H9 (cell line): ENCODE data around the gene SLC9A7. TPM values are rescaled to one million over a fixed set of nuclear protein-coding genes. Genes with fewer than 3 reads are reported as not detected.

Experiments
- DNase-seq: peaks from one replicate; pipeline ENCODE4 v3.0.0-alpha.2; 2017
- H2AFZ ChIP-seq: one replicate; pipeline ENCODE4 v1.6.1; 2013; ENCODE audit warnings: mild to moderate bottlenecking, low read length, control low read depth, moderate library complexity
- H2AK5ac ChIP-seq: 2 replicates; pipeline ENCODE4 v1.6.1; 2013; ENCODE audit warnings: low read length, control low read depth, mixed read lengths; ENCODE audit not compliant: insufficient read length
- H2BK120ac ChIP-seq: one replicate; pipeline ENCODE4 v1.6.1; 2013; ENCODE audit warnings: low read depth, mild to moderate bottlenecking, low read length, control low read depth, inconsistent platforms; ENCODE audit not compliant: poor library complexity, severe bottlenecking
- H2BK12ac ChIP-seq: 2 replicates; pipeline ENCODE4 v1.6.1; 2013; ENCODE audit warnings: low read length, control low read depth, mixed read lengths, low read depth; ENCODE audit not compliant: insufficient read length
- H2BK15ac ChIP-seq: 2 replicates; pipeline ENCODE4 v1.6.1; 2013; ENCODE audit warnings: low read depth, low read length, control low read depth
- H2BK20ac ChIP-seq: one replicate; pipeline ENCODE4 v1.6.1; 2013; ENCODE audit warnings: low read depth, mild to moderate bottlenecking, low read length, control low read depth, inconsistent platforms; ENCODE audit not compliant: poor library complexity, severe bottlenecking
- H2BK5ac ChIP-seq: 2 replicates; pipeline ENCODE4 v1.6.1; 2013; ENCODE audit warnings: low read length, control low read depth, mixed read lengths; ENCODE audit not compliant: insufficient read length
- H3K14ac ChIP-seq: 2 replicates; pipeline ENCODE4 v1.6.1; 2013; ENCODE audit warnings: low read length, control low read depth; ENCODE audit not compliant: insufficient read depth
- H3K18ac ChIP-seq: 2 replicates; pipeline ENCODE4 v1.6.1; 2013; ENCODE audit warnings: low read depth, mild to moderate bottlenecking, mixed read lengths, low read length, control low read depth; ENCODE audit not compliant: insufficient read length
- H3K23ac ChIP-seq: 2 replicates; pipeline ENCODE4 v1.6.1; 2013; ENCODE audit warnings: low read length, control low read depth, mixed read lengths, low read depth; ENCODE audit not compliant: insufficient read length
- H3K23me2 ChIP-seq: 2 replicates; pipeline ENCODE4 v1.6.1; 2013; ENCODE audit warnings: low read depth, mild to moderate bottlenecking, mixed read lengths, low read length, control low read depth; ENCODE audit not compliant: insufficient read length, poor library complexity, severe bottlenecking
- H3K27ac ChIP-seq: 2 replicates; pipeline ENCODE4 v1.5.1; 2013; ENCODE audit warnings: low read length, control low read depth, mixed read lengths, low read depth; ENCODE audit not compliant: insufficient read length
- H3K27me3 ChIP-seq: 2 replicates; pipeline ENCODE4 v1.6.1; 2013; ENCODE audit warnings: low read length, control low read depth, inconsistent platforms; ENCODE audit not compliant: insufficient read depth
- H3K4ac ChIP-seq: 2 replicates; pipeline ENCODE4 v1.6.1; 2013; ENCODE audit warnings: low read depth, mild to moderate bottlenecking, control low read depth, inconsistent platforms, low read length, moderate library complexity
- H3K4me1 ChIP-seq: 2 replicates; pipeline ENCODE4 v1.6.1; 2013; ENCODE audit warnings: low read length, control low read depth, inconsistent platforms; ENCODE audit not compliant: insufficient read depth
- H3K4me2 ChIP-seq: 2 replicates; pipeline ENCODE4 v1.6.1; 2013; ENCODE audit warnings: low read length, control low read depth, mixed read lengths; ENCODE audit not compliant: insufficient read length, insufficient read depth
- H3K56ac ChIP-seq: 2 replicates; pipeline ENCODE4 v1.6.1; 2013; ENCODE audit warnings: low read depth, mild to moderate bottlenecking, mixed read lengths, low read length, control low read depth; ENCODE audit not compliant: insufficient read length
- H3K79me1 ChIP-seq: 2 replicates; pipeline ENCODE4 v1.6.1; 2013; ENCODE audit warnings: low read depth, mild to moderate bottlenecking, moderate library complexity, low read length, control low read depth, inconsistent platforms; ENCODE audit not compliant: insufficient read depth, poor library complexity, severe bottlenecking
- H3K79me2 ChIP-seq: 2 replicates; pipeline ENCODE4 v1.6.1; 2013; ENCODE audit warnings: low read length, control low read depth, inconsistent platforms; ENCODE audit not compliant: insufficient read depth
- H3K9ac ChIP-seq: 2 replicates; pipeline ENCODE4 v1.6.1; 2013; ENCODE audit warnings: low read length, control low read depth, mixed read lengths; ENCODE audit not compliant: insufficient read length; ENCODE audit errors: extremely low read depth
- H3K9me3 ChIP-seq: one replicate; pipeline ENCODE4 v1.6.1; 2013; ENCODE audit warnings: low read depth, low read length, inconsistent platforms; ENCODE audit not compliant: control insufficient read depth
- H3T11ph ChIP-seq: one replicate; pipeline ENCODE4 v1.6.1; 2013; ENCODE audit warnings: mild to moderate bottlenecking, low read length, control low read depth, inconsistent platforms
- H4K20me1 ChIP-seq: one replicate; pipeline ENCODE4 v1.6.1; 2013; ENCODE audit not compliant: control insufficient read depth, insufficient read length, insufficient read depth
- H4K5ac ChIP-seq: 2 replicates; pipeline ENCODE4 v1.6.1; 2013; ENCODE audit warnings: low read depth, mild to moderate bottlenecking, mixed read lengths, low read length, control low read depth; ENCODE audit not compliant: insufficient read length
- H4K8ac ChIP-seq: replicated peaks from 2 replicates; pipeline ENCODE4 v1.6.1; 2013; ENCODE audit warnings: low read length, control low read depth, mixed read lengths, low read depth; ENCODE audit not compliant: insufficient read length
- H4K91ac ChIP-seq: 2 replicates; pipeline ENCODE4 v1.6.1; 2013; ENCODE audit warnings: low read depth, mild to moderate bottlenecking, moderate library complexity, mixed read lengths, low read length, control low read depth; ENCODE audit not compliant: insufficient read length
- H3K27ac Mint-ChIP-seq, 3 experiments: 2 replicates in 2 of 3; 3 replicates in 1 of 3; pipeline ENCODE4 v1.8.0; 2020 to 2021; ENCODE audit warnings: mixed read lengths in 3 of 3, mild to moderate bottlenecking in 1 of 3, moderate library complexity in 1 of 3
- H3K27me3 Mint-ChIP-seq: 2 replicates; pipeline ENCODE4 v1.8.0; 2021; ENCODE audit warnings: low read depth, mild to moderate bottlenecking, moderate library complexity, mixed read lengths
- H3K36me3 Mint-ChIP-seq, 3 experiments: 2 replicates in 2 of 3; 3 replicates in 1 of 3; pipeline ENCODE4 v1.8.0; 2020 to 2021; ENCODE audit warnings: low read depth in 3 of 3, mixed read lengths in 3 of 3; ENCODE audit not compliant: insufficient read depth in 1 of 3
- H3K4me1 Mint-ChIP-seq, 2 experiments: 2 replicates each; pipeline ENCODE4 v1.8.0; 2020; ENCODE audit warnings: mixed read lengths in 2 of 2
- H3K4me3 Mint-ChIP-seq, 2 experiments: 2 replicates in 1 of 2; 3 replicates in 1 of 2; pipeline ENCODE4 v1.8.0; 2020 to 2021; ENCODE audit warnings: mild to moderate bottlenecking in 2 of 2, mixed read lengths in 2 of 2, moderate library complexity in 1 of 2
- H3K9me3 Mint-ChIP-seq, 2 experiments: 2 replicates in 1 of 2; 3 replicates in 1 of 2; pipeline ENCODE4 v1.8.0; 2020; ENCODE audit warnings: mild to moderate bottlenecking in 2 of 2, mixed read lengths in 2 of 2, moderate library complexity in 1 of 2
- WGBS: extraction: QIAGEN DNeasy Blood & Tissue Kit; methylation state at CpG from one replicate; pipeline ENCODE4 v1.1.7; 2013; ENCODE audit warnings: missing lambda C conversion rate, low lambda C conversion rate, mixed read lengths; ENCODE audit not compliant: insufficient read length; ENCODE audit errors: extremely low coverage; 5-methylcytosine and 5-hydroxymethylcytosine counted together
- total RNA-seq: library from RNA; stranded (reverse); gene quantifications from 2 replicates; pipeline ENCODE4 v1.2.1, GENCODE V29; 2021
- TF ChIP-seq, protein P1 (sequence below): fragments of 200-600 bp; sonication (generic); conservative IDR thresholded peaks from 3 replicates; pipeline ENCODE4 v1.8.0; 2021; ENCODE audit warnings: antibody characterized with exemption, mild to moderate bottlenecking

Gene SLC9A7
- total RNA-seq, 1 experiment from 2014 or later = 5.9 TPM

DNA sequence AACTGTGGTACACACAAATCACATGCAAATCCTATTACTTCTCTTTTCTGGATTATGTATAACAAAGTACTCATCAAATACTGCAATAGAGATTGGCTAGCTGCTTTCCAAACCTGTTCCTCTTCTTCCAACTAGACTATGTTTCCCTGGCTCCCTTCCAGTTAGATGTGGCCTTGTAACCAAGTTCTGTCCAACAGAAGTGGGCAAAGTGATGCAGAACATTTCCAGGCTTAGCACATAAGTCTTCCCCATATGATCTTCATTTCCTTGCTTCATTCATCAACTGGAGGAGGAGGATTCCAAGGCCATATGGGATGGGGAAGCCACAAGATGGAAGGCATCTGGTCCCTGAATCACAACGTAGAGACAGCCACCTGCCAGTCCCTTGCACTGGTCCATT is 8.0 kb downstream of the SLC9A7 start:
- no peak overlapping the region for H3K23ac ChIP-seq
- H3K23me2 ChIP-seq = no peaks in the 10 kb centered on the region
- H2BK5ac ChIP-seq = no peak overlapping the region
- no peaks in the 10 kb centered on the region; the same call in 1 of the 2 replicates for H3K79me2 ChIP-seq
- no peak overlapping the region for H3T11ph ChIP-seq
- H3K14ac ChIP-seq = no peak overlapping the region
- H4K8ac ChIP-seq = no peak overlapping the region
- H3K9ac ChIP-seq = no peak overlapping the region
- no peak overlapping the region for H2BK12ac ChIP-seq
- no peak overlapping the region for H2BK15ac ChIP-seq
- H2AFZ ChIP-seq = no peak overlapping the region
- H2BK20ac ChIP-seq = no peak overlapping the region
- peaks cover 9 to 10% of the 10 kb centered on the region in 2 experiments; a peak in 3 of 4 replicates for H3K4me1 Mint-ChIP-seq
- no peak for DNase-seq
- no peaks in the 10 kb centered on the region for H4K20me1 ChIP-seq
- 0 out of 2 replicates have a peak, but pooled peaks cover 5% of the 10 kb centered on the region for H3K4me1 ChIP-seq
- H4K91ac ChIP-seq = no peak overlapping the region
- no peak overlapping the region for H2BK120ac ChIP-seq
- peaks cover 16% of the 10 kb centered on the region for H3K9me3 ChIP-seq
- H3K36me3 Mint-ChIP-seq = peaks cover 0 to 11% (median 10%) of the 10 kb centered on the region in 3 experiments; a peak in 3 of 7 replicates
- H3K4me3 Mint-ChIP-seq = no peak overlapping the region
- H2AK5ac ChIP-seq = no peak overlapping the region
- H3K9me3 Mint-ChIP-seq = peaks cover 65 to 66% of the 10 kb centered on the region in 2 experiments
- H3K27me3 Mint-ChIP-seq = no peaks in the 10 kb centered on the region
- H3K4ac ChIP-seq = no peak overlapping the region
- H3K4me2 ChIP-seq = no peak overlapping the region
- no peak overlapping the region for H3K56ac ChIP-seq
- TF ChIP-seq, protein P1, sequence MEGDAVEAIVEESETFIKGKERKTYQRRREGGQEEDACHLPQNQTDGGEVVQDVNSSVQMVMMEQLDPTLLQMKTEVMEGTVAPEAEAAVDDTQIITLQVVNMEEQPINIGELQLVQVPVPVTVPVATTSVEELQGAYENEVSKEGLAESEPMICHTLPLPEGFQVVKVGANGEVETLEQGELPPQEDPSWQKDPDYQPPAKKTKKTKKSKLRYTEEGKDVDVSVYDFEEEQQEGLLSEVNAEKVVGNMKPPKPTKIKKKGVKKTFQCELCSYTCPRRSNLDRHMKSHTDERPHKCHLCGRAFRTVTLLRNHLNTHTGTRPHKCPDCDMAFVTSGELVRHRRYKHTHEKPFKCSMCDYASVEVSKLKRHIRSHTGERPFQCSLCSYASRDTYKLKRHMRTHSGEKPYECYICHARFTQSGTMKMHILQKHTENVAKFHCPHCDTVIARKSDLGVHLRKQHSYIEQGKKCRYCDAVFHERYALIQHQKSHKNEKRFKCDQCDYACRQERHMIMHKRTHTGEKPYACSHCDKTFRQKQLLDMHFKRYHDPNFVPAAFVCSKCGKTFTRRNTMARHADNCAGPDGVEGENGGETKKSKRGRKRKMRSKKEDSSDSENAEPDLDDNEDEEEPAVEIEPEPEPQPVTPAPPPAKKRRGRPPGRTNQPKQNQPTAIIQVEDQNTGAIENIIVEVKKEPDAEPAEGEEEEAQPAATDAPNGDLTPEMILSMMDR = no peak
- no CpG with 5 or more reads among the region's 1 CpG for WGBS
- H3K18ac ChIP-seq = no peak overlapping the region
- H3K79me1 ChIP-seq = no peaks in the 10 kb centered on the region
- no peaks in the 10 kb centered on the region; the same call in 1 of the 2 replicates for H3K27me3 ChIP-seq
- no peak overlapping the region for H4K5ac ChIP-seq
- H3K27ac ChIP-seq = no peak overlapping the region
- no peak overlapping the region for H3K27ac Mint-ChIP-seq
